Measurements from ENCODE around the gene FLOT2.
"Not testable (repeated sequence)": the region's sequence is repeated elsewhere in the genome, so short reads cannot be mapped to it uniquely, and the experiment has no call there.

The FLOT2 gene

DNA sequence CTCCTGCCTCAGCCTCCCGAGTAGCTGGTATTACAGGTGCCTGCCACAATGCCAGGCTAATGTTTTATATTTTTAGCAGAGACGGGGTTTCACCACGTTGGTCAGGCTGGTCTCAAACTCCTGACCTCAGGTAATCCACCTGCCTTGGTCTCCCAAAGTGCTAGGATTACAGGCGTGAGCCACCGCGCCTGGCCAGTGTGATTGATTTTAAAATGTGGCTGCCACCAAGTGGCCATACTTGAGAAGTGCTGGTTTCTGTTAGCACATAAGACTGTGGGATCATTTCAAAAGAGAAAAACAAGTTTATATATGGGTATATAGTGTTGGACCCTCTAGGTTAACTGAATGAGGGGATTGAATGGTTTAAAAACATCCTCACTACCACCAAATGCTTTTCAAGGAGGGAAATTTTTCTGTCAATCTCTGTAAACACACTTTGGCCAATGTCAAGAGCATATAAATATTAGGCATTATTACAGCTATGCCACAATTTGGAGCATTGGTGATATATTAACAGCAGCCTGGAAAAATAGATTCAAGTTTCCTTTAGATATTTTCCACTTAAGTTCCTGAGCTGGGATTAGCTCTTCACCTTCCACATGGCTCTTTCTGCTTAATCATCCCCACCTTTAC lies 18.9 kb upstream of the FLOT2 start:
- peak; percentile 41 to 43 for DNase-seq

DNA sequence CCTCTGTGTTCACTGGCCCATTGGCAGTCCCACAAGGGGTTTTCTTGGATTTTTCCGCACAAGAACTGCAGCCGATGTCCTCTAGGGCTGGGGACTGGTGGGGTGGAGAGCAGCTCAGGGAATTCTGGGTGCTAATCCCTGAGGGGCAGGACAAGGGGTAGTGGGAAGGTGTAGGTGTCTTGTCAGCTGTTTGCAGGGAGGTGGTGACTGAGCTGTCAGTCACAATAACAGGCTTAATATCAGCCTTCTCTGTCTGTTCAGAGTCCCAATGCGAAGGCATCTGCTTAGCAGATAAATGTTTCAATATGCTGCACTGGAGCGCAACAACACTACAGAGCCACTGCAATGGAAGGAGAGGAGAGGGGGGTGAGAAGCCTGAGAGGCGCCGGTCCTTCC lies 15.4 kb upstream of the FLOT2 start:
- DNase-seq: no peak

GRCh38 chr17:28912281-28912937 lies 14.9 kb upstream of the FLOT2 start:
- DNase-seq: no peak

DNA sequence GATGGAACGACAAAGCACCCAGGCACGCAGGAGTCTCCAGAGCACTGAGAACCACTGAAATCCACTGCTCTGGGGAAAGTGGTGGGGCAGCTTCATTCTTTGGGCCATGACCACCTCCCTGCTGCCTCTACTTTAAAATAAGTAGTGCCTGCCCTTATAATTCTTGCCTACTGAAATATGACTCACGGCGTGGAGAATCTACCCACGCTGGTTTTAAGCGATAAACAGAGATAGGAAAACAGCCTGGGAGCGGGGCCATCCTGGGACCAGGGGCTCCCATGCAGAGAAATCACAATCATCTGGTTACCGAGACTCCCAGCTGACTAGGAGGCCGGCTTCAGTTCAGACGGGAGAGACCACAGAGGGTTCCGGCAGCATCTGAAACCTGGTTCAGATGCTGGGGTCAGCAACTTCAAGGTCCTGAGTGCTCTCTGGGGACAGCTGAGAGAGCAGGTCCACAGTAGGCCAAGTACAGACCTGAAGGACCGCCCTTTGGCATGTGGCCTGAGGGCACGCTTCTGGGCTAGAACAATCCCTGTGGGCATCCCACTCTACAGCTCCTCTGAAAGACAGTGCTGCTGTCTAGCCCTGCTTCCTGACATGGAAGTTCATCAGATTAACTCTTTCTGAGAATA lies 14.0 kb upstream of the FLOT2 start:
- DNase-seq: no peak

GRCh38 chr17:28910534-28910933 lies 13.0 kb upstream of the FLOT2 start:
- DNase-seq: no peak

DNA sequence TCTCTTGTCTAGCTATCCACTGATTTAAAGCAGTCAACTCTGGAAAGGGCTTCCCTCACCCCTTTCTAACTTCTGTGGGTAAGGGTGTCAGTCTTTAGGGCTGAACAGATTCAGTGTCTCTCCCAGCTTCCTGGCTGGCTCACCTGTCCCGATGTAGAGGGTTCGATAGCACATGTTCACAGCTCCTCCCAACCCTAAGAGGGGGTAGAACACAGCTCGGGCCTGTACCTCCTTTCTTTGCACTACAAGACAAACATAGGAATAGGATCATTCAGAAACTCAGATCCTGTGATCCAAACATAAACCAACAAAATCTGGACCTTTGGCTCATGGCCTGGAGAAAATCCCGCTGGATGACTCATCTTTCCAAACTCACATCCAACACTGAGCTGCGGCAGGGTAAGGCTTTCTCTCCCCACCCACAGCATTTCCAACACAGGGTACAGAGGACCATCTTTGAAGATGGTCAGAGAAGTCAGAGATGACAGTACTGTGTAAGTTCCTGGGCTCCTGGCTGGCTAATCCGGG lies 11.2 kb upstream of the FLOT2 start:
- no peak for DNase-seq

- no peak for DNase-seq
These were observed 10.4 kb upstream of the FLOT2 start for GRCh38 chr17:28907709-28908475.

DNA sequence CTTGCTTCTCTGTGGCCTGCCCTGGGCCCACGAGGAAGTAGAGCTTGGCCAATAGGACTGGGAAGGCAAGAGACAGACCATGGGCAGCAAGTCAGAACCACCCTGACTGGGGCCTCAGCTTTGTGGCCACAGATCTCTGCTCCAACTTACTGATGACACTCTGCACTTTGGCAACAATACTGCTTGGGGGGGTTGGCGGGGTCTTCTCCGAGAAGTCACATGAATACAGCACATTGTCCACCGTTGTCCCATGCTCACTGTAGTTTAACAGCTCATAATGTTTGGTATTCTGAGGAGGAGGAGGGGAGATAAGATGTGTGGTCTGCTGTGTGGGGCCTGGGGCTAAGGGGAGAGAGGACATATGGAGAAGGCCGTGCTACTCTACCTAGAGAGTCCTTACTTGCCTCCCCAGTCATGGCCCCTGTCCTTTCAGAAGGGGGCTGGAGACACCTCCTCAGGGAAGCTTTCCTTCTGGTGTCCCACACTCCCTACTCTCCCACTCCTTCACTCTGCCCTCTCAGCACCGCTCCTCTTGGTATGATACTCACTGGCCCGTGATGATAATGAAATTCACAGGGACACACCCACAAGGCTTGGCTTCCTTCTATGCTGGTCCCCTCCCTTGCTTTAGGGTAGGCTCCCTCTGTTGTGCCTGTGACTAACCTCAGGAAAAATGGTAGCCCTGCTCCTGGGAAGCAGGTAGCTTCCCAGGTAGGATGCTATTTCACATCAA lies 9.3 kb upstream of the FLOT2 start:
- DNase-seq: no peak

GRCh38 chr17:28906276-28906675 lies 8.7 kb upstream of the FLOT2 start:
- no peak for DNase-seq

GRCh38 chr17:28904800-28905199 lies 7.3 kb upstream of the FLOT2 start:
- no peak for DNase-seq

DNA sequence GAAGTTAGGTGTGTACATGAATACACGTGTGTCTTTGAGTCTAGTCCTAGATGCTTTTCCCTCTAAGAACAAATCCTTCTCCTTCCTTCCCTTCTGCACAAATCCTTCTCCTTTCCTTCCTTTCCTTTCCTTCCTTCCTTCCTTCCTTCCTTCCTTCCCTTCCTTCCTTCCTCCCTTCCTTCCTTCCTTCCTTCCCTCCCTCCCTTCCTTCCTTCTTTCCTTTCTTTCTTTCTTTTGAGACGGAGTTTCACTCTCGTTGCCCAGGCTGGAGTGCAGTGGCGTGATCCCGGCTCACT lies 6.0 kb upstream of the FLOT2 start:
- DNase-seq: not testable (repeated sequence)

- DNase-seq: peak; percentile 83 to 86
These were observed 5.4 kb upstream of the FLOT2 start, which contains the start of gene DHRS13 for GRCh38 chr17:28902819-28903545. Gene DHRS13 (minus strand): TSS chr17:28903079. CDS start chr17:28902944, 135 bp downstream.

DNA sequence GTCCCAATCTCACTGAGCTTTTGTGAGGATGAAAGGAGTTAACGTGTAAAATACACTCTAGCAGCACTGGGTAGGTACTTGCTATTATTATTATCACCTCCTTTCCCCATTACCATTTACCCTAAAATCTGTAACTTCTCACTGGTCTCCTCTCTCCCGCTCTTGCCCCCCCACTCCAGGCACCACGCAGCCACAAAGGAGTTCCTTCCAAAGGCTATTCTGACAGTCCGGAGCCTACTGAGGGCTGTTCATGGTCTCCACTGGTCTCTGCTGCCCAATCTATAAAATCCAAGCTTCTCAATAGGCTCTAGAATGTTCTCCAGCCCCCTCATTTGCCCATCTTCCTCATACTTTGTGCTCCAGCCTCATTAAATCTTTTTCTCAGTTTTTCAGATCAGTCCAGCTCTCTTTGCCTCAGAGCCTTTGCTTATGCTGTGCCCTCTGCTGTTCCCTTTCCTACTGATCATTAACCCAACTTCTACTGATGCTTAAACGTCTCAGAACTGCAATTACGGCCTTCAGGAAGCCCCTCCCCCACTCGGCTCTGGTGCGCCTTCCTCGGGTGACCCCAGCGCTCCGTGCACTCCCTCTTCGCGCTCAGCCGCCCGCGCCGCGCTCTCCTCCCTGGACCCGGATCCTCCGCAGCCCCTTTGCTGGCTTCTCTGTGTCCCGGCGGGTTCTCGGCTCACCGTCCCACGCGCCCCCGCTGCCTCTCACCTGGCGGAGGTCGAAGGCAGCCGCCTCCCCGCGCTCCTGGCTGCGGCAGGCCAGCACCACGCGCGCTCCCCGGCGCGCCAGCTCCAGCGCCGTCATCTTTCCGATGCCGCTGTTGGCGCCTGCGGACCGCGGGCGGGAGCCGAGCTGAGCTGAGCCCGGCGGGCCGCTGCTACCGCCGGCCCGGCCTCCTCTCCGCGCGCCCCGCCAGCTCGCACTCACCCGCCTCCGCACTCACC lies 4.6 kb upstream of the FLOT2 start:
- DNase-seq: peak in 1 of 2 donors; percentile 11

- DNase-seq: no peak
These were observed 3.6 kb upstream of the FLOT2 start for GRCh38 chr17:28900986-28901726.

DNA sequence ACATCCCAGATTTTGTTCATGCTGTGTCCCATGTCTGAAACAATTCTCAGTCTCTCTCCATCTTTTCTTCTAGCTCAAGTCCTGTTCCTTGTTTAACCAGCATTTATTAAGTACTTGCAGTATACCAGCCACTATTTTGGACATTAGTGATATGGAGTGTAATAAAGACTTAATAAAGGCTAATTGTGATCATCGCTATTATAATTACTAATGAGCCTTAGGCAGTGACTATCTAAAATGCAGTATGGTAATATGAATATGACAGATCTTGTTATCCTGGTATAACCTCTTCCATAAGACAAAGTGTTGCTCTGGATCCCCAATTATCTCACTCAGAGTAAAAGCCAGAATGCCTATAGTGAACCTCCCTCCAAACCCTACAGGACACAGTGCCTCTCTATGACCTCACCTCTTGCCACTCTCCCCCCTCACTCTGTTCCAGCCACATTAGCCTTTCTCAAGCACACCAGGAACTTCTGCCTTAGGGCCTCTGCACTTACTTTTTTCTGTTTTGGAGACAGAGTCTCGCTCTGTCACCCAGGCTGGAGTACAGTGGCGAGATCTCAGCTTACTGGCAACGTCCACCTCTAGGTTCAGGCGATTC lies 1.8 kb upstream of the FLOT2 start:
- DNase-seq: no peak

GRCh38 chr17:28898527-28898955 lies 1.0 kb upstream of the FLOT2 start:
- no peak for DNase-seq

DNA sequence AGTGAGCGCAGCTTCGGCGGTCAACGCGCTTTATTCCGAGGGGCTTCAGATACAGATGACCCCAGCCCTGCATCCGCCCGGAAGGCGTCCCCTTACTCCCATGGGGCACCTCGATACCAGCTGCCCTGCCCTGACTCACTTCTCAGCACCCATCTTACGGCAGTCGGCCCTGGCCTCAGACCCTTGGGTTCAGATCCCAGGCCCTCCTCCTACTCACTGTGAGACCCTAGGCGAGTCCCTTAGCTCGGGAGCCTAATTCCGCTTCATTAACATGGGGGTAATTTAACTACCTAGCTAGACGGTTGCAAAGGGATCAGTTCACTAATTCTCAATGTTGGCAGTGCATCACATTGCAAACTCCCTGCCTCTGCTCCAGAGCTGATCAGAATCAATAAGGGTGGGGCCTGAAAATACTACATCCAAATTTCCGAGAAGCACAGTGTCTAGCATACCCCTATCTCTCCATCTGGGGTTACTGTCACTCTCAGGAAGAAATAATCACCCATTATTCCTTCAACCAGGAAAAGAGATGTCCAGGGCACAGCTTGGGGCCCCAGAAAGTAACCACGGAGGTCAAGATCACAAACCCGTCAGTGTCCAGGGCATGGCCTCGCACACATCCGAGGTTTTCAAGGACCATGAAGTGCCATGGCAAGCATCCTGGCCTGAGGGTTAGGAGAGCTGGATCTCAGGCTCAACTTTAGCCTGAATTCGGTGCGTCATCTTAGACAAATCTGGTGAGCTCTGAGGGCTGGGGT lies 415 bp upstream of the FLOT2 start:
- DNase-seq: no peak

DNA sequence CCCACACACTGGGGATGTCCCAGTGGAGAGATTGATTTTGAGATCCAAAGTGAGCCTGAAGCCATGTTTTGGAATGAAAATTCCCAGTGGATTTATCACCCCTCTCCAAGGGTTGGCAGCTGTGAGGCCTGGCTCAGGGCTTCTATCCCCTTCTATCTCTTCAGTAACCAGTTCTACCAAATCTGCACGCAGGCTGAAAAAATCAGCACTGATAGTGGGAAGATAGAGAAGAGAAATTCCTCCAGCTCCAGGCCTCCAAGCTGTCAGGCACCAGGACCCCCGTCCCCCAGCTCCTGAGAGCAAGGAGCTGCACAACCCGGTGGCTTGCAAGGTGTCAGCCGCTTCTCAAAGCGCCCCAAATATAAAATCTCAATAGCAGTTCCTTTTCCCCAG lies 1.0 kb downstream of the FLOT2 start:
- DNase-seq: no peak
